SIG-M5 treated with dmso at 0.1 percent for 504 hours (cell line): ENCODE results near the gene POU2F1.

Source experiments
- DNase-seq: peaks from one replicate; lab custom pipeline; 2025; ENCODE audit not compliant: unreplicated experiment; lab: John Stamatoyannopoulos, UW

Gene POU2F1

GRCh38 chr1:167413328-167413727, 192.6 kb downstream of the POU2F1 start:
- no peak for DNase-seq

- DNase-seq = no peak
Measured at GRCh38 chr1:167416506-167416905, 195.8 kb downstream of the POU2F1 start.

- DNase-seq = no peak
Measured at GRCh38 chr1:167418391-167418790, 197.7 kb downstream of the POU2F1 start.

- no peak for DNase-seq
Measured at GRCh38 chr1:167419245-167419644, 198.6 kb downstream of the POU2F1 start.

- DNase-seq = no peak
Measured at GRCh38 chr1:167420510-167420909, 199.8 kb downstream of the POU2F1 start.

- no peak for DNase-seq
Measured at GRCh38 chr1:167423684-167424619, 203.3 kb downstream of the POU2F1 start.

GRCh38 chr1:167425482-167425881, 204.8 kb downstream of the POU2F1 start:
- no peak for DNase-seq

- no peak for DNase-seq
Measured at GRCh38 chr1:167426716-167427115, 206.0 kb downstream of the POU2F1 start.

GRCh38 chr1:167427848-167428247, 207.2 kb downstream of the POU2F1 start:
- no peak for DNase-seq

- DNase-seq = no peak
Measured at GRCh38 chr1:167428395-167428794, 207.7 kb downstream of the POU2F1 start.

- no peak for DNase-seq
Measured at GRCh38 chr1:167429612-167430011, 208.9 kb downstream of the POU2F1 start.

- no peak for DNase-seq
Measured at GRCh38 chr1:167430134-167430848, 209.6 kb downstream of the POU2F1 start.

- DNase-seq = no peak
Measured at GRCh38 chr1:167430849-167431242, 210.2 kb downstream of the POU2F1 start.

GRCh38 chr1:167431261-167431908, 210.7 kb downstream of the POU2F1 start:
- no peak for DNase-seq

GRCh38 chr1:167431909-167432650, 211.4 kb downstream of the POU2F1 start:
- DNase-seq = no peak

- DNase-seq = no peak
Measured at GRCh38 chr1:167432780-167433179, 212.1 kb downstream of the POU2F1 start.

GRCh38 chr1:167433884-167434283, 213.2 kb downstream of the POU2F1 start:
- no peak for DNase-seq

GRCh38 chr1:167434306-167434705, 213.6 kb downstream of the POU2F1 start:
- no peak for DNase-seq

- no peak for DNase-seq
Measured at GRCh38 chr1:167435484-167435883, 214.8 kb downstream of the POU2F1 start.

- no peak for DNase-seq
Measured at GRCh38 chr1:167438171-167439138, 217.8 kb downstream of the POU2F1 start.
